ENCODE data around the gene FLT1.

FLT1 gene

GRCh38 chr13:28494778-28495537 lies at the start of gene FLT1:
TSS of gene FLT1 (minus strand) at chr13:28495128. CDS start at chr13:28494843, 285 bp downstream.
- no peak for DNase-seq

DNA sequence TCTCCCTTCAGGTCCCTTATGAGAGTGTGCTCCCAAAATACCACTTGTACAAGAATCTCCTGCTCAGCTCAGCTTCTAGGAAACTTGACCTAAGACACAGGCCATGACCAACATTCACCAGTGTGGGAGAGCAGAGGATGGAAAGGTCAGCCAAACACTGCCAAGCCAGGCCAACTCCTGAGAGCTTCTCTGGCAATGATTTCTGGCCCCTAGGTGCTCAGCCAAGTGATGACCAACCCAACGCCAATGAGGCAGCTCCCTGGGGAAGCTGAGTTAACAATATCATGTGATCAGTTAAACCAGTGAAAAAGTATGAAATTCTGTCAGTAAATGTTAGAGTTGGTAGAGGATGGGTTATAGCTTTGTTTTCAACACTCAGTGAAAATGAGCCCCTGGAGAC lies 49.1 kb upstream of the FLT1 start:
- DNase-seq = no peak

DNA sequence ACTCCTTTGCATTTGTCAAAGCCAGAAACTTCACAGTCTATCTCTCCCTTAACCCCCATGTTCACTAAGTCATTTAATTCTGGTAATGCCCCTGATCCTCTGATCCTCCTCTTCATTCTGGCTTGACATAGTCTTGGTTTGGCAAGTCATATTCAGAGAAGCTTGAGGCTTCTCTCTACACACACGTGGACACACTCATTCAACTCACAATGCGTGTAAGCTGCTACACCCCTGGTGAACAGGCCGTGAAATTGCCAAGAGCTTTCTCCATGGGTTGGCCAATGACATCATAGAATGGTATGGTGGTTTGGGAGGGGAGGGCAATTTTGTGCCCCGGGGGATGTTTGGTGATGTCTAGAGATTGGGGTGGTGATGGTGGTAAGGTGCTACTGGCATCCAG lies 47.9 kb upstream of the FLT1 start:
- DNase-seq = no peak

GRCh38 chr13:28541966-28542365 lies 47.0 kb upstream of the FLT1 start:
- no peak for DNase-seq

DNA sequence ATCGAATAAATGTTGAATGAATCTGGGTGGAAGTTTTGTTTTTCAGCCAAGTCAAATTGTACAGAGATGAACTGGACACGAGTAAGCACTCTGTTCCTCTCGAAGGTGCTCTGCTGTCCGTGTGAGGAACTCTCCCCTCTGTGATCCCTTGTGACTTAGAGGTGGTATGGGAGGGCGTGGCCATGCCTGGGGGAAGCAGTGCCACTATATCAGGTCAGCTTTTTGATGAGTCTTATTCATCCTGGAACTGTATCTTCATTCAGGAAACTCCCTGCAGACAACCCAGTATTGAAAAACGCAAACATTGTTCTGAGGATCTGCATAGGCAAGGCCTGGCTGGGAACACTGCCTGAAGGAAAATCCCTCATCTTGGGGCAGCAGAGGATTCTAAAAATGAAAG lies 45.7 kb upstream of the FLT1 start:
- no peak for DNase-seq

- DNase-seq = no peak
These were observed 44.8 kb upstream of the FLT1 start for GRCh38 chr13:28539625-28540286.

GRCh38 chr13:28538932-28539331 lies 44.0 kb upstream of the FLT1 start:
- DNase-seq = no peak

GRCh38 chr13:28537171-28537570 lies 42.2 kb upstream of the FLT1 start:
- DNase-seq = no peak

DNA sequence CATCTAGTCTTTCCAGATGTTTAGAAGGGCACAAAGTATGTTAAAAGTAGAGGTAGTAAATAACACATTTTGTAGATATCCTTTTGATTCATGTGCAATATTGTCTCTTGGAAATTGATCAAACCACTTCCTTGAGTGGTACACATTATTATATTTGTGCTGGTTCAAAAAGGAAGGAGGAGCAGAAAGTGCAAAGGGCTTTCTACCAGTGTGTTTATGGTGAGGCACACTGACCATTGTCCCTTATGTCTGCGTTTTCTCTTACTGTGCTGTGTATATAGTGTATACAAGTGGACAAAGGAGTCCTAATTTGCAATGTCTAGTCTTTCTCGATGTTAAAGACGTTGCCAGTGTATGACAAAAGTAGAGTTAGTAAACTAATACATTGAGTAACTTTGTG lies 41.4 kb upstream of the FLT1 start:
- no peak for DNase-seq

DNA sequence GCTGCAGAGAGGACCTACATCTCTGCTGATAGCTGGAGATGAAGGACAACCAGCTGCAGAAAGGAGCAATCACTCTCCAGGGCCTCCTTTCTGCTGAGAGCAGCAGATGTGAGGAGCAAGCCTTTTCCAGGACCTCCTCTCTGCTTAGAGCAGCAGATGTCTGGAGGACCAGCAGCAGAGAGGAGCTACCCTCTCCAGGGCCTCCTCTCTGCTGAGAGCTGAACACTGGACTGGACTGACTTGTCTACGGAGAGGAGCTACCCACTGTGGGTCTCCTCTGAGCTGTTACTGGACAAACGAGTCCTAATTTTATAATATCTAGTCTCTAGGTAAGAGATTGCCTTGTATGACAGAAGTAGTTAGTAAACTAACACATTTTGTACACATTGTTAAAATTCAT lies 40.8 kb upstream of the FLT1 start:
- no peak for DNase-seq

GRCh38 chr13:28534801-28535200 lies 39.9 kb upstream of the FLT1 start:
- DNase-seq = no peak

DNA sequence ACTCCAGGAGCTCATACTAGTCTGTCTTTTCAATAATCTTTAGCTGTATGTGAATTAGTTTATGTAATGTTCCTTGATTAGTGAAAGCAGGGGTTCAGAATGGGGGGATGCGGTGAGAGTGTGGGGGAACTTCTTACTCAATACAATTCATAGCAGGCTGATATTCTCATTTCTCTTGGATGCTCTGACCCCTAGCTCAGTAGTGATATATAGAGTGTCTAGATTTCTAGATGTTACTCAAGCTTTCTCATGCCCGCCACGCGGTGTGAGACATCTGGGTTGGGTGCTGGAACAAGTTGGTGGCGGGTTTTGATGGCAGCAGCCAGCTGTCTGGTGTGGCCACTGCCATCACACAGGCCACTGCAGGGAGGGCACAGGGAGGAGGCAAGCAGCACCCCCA lies 39.3 kb upstream of the FLT1 start:
- no peak for DNase-seq

DNA sequence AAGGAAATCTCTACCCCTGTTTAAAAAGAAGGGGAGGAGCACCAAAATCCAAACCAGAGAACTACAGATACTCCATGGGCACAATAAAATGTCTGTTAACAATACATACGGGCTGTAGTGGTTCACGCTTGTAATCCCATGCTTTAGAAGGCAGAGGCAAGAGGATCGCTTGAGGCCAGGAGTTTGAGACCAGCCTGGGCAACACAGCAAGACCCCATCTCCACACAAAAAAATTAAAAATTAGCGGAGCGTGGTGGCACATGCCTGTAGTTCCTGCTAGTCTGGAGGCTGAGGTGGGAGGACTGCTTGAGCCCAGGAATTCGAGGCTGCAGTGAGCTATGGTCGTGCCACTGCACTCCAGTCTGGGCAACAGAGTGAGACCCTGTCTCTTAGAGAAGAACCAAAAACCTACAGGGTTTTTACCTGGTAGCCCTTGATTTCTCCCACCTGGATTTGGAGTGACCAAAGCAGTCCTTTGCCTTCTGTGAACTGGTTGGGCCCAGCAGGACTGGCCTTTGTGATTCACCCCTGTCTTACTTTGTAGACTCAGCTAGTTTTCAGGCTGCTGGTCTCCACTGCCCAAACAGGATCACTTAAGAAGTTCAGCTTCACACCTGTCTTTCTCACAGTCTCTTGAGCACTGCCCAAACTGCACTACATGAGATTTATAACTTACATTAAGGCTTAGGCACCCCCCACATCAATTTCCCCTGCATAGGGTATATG lies 38.7 kb upstream of the FLT1 start:
- no peak for DNase-seq

DNA sequence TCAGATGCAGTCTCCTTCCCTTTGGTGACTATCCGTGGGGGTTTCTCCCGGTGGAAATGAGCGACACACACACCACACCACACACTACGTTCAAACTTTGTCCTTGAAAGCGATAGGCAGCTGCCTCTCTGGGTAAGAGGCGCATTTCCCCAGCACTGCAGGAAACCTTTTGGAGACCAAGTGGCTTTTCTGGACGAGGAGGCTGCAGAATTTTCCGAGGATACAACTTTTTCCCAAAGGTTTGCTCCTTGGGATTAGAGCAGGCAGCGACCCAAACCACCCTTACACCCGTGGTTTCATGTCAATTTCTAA lies 38.2 kb upstream of the FLT1 start:
- no peak for DNase-seq

DNA sequence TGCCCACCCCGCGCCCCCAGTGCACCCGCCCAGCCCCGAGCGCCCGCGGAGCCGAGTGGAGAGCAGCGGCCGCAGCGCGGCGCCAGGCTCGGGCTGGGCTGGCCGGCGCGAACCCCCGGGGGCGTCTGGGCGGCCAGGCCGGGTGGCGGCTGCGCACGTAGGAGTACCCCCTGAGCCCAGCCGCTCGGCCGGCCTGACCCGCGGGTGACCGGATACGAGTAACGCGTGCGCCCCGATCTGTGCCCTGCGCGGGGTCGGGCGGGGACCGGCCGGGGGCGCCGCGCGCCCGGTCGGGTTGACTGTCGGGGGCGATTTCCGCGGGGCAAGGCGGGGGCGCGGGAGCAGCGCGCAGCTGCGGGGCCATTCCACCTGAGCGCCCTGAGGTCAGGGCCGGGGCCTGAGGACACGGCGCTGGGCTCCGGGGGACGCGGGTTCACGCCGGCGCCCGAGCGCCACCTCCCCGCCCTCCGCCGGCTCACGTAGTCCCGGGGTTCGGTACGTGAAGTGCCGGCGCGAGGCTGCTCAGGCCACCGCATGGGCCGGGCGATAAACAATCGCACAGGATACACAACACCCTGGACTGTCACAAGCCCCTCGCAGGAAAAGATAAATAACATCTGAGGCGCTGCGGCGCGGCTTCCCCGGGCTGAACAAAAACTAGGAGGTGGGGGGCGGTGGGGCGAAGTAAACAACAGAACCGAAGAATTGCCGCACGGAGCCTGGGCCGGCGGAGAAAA lies 37.6 kb upstream of the FLT1 start:
- DNase-seq = no peak

DNA sequence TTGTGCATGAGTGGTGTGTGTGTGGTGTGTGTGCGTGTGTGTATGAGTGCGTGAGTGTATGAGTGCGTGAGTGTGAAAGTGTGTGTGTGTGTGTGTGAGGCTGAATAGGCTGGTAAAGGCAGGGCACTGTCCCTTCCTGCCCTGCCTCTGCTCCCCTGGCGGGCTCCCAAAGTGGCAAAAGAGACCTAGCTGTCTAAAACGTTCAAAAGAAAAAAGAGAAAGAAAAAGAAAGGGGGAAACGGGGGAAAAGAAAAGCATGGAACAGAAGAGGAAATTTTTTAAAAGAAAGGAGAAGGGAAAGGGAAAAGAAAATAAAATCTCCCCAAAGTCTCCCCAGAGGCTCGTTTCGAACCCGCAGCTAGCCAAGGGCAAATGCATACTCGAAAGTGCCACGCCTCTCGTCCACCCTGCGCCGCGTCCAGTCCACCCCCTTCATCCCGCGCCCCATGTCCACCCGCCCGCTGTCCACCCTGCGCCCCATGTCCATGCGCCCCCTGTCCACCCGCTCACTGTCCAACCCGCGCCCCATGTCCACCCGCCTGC lies 37.0 kb upstream of the FLT1 start:
- no peak for DNase-seq

GRCh38 chr13:28531077-28531844 lies 36.3 kb upstream of the FLT1 start:
- DNase-seq = no peak

- no peak for DNase-seq
These were observed 35.8 kb upstream of the FLT1 start for GRCh38 chr13:28530729-28531076.

- DNase-seq = no peak
These were observed 34.9 kb upstream of the FLT1 start for GRCh38 chr13:28529836-28530235.

DNA sequence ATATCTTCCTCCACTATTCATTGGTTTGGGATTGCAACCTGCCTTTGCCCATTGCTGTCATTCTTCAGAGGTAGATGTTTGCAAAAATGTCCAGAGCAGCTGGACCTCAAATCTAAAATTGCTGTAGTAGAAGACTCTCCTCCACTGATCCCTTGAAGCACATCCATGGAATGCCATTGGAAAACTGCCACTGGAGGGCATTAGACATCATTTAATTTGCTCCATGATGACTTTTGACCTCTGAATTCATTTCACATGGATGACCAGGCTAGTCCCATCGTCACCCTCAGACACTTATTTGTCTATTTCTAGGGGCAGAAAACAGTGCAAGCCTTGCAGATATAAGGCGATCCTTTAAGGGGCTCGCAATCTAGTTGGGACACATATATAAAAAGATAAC lies 33.9 kb upstream of the FLT1 start:
- no peak for DNase-seq

- no peak for DNase-seq
These were observed 33.5 kb upstream of the FLT1 start for GRCh38 chr13:28528388-28528787.

GRCh38 chr13:28527629-28528028 lies 32.7 kb upstream of the FLT1 start:
- DNase-seq = no peak

GRCh38 chr13:28526876-28527275 lies 31.9 kb upstream of the FLT1 start:
- no peak for DNase-seq
